Raji (cell line): ENCODE results near the gene HMGN5.

Experiments
- POLR2A ChIP-seq: IDR thresholded peaks from 2 replicates; pipeline ENCODE4 v1.6.1; 2011; ENCODE audit warnings: low read depth, low read length, control low read depth; ENCODE audit not compliant: insufficient read depth

HMGN5 gene

GRCh38 chrX:81195712-81196111 lies 6.0 kb downstream of the HMGN5 start:
- no peak for TF ChIP-seq POLR2A

- no peak for TF ChIP-seq POLR2A
Measured at GRCh38 chrX:81195259-81195658, 6.5 kb downstream of the HMGN5 start.

- no peak for TF ChIP-seq POLR2A
Measured at GRCh38 chrX:81174286-81174685, 27.4 kb downstream of the HMGN5 start.

- TF ChIP-seq POLR2A: no peak
Measured at GRCh38 chrX:81168391-81168790, 33.3 kb downstream of the HMGN5 start.

- TF ChIP-seq POLR2A: no peak
Measured at GRCh38 chrX:81121513-81122363, 80.0 kb downstream of the HMGN5 start.

GRCh38 chrX:81120936-81121371 lies 80.8 kb downstream of the HMGN5 start:
- TF ChIP-seq POLR2A: no peak

GRCh38 chrX:81120258-81120935 lies 81.3 kb downstream of the HMGN5 start:
- no peak for TF ChIP-seq POLR2A

GRCh38 chrX:81114757-81115156 lies 87.0 kb downstream of the HMGN5 start:
- no peak for TF ChIP-seq POLR2A

GRCh38 chrX:81110286-81110685 lies 91.4 kb downstream of the HMGN5 start:
- no peak for TF ChIP-seq POLR2A

- no peak for TF ChIP-seq POLR2A
Measured at GRCh38 chrX:81082649-81083048, 119.1 kb downstream of the HMGN5 start.
